Measurements from ENCODE around the gene CABP1. TPM values are rescaled to one million over a fixed set of nuclear protein-coding genes. Genes with fewer than 3 reads are reported as not detected.
A peak's percentile ranks its signal among the peaks of the same experiment; 100 is the strongest.

The CABP1 gene
- total RNA-seq (2021) (1.2 and 1.6 TPM in 2 replicates), Bru-seq, nascent RNA (percentile 24 among the genes with signal in this experiment), BruChase-seq, experiment 1, labeled RNA remaining after a 2-hour chase (percentile 28 among the genes with signal in this experiment), BruChase-seq, experiment 2, labeled RNA remaining after a 6-hour chase (percentile 33 among the genes with signal in this experiment)
- long read RNA-seq: 0 reads

DNA sequence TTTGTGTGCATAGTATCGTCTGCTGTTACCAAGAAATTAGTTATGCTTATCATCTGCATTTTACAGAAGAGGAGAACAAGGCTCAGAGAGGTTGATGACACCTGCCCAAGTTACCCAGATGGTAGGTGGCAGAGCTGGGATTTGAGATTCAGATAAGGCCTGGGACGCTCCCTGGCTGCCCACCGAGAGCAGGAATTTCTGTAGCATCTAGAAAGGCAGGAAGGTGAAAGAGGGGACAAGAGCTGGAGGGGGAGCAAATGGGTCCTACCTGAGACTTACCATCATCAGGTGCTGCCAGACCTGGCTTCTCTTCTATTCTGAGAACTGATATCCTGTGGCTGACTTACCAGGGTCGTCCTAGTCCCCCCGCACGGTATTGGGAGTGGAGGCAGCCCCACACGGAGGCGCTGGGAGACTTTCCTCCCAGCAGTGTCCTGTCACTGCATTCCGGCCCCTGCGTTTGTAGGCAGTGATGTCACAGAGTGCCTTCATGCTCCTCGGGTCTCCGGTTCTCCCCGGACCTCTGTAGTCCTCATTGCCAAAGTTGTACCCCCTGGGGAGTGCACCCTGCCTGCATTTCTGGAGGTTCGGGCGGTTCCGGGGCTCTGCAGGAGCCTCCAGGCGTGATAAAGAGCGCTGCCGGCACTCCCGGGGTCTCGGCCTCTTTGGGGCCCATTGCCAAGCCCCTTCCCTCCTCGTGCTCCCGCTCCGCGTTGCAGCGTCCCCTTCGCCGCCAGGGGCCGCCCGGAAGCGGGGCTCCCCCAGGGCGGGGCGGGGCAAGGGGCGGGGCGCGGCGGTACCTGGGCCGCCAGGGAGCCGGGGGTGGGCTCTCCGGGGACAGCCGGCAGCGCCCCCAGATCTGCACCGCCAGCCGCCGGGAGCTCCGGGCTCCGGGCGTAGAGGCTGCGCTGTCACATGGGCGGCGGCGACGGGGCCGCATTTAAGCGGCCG lies at the start of gene CABP1:
TSS of gene CABP1 (plus strand) at position 856 of the 951 bp plus-strand sequence. CDS start at position 916, 60 bp downstream.
- DNase-seq (ENCODE audit: low spot score): peak; percentile 63
- no peak for TF ChIP-seq EZH2 (IDR thresholded peaks at IDR 0.05; ENCODE audit: borderline replicate concordance, low read depth, low read length, poor library complexity, severe bottlenecking)
- TF ChIP-seq, protein P1, sequence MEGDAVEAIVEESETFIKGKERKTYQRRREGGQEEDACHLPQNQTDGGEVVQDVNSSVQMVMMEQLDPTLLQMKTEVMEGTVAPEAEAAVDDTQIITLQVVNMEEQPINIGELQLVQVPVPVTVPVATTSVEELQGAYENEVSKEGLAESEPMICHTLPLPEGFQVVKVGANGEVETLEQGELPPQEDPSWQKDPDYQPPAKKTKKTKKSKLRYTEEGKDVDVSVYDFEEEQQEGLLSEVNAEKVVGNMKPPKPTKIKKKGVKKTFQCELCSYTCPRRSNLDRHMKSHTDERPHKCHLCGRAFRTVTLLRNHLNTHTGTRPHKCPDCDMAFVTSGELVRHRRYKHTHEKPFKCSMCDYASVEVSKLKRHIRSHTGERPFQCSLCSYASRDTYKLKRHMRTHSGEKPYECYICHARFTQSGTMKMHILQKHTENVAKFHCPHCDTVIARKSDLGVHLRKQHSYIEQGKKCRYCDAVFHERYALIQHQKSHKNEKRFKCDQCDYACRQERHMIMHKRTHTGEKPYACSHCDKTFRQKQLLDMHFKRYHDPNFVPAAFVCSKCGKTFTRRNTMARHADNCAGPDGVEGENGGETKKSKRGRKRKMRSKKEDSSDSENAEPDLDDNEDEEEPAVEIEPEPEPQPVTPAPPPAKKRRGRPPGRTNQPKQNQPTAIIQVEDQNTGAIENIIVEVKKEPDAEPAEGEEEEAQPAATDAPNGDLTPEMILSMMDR (conservative IDR thresholded peaks at IDR 0.05; ENCODE audit: low read depth, low read length): peak; percentile 53
- Histone ChIP-seq H3K4me3 (ENCODE audit: low read depth, low read length, poor library complexity, severe bottlenecking) (peak within 1 kb of the TSS; percentile 43), H3K27ac (ENCODE audit: low read depth, low read length, poor library complexity, severe bottlenecking) (no peak within 1 kb of the TSS), H3K4me1 (ENCODE audit: insufficient read depth, low read length, poor library complexity, severe bottlenecking) (peaks cover 7% of the 10 kb centered on the region), H3K27me3 (replicated peaks; ENCODE audit: insufficient read depth, low read depth, low read length, poor library complexity) (peaks cover 33% of the 10 kb centered on the region), H3K9me3 (ENCODE audit: low read depth, low read length, poor library complexity, severe bottlenecking) (no peaks in the 10 kb centered on the region), H3K36me3 (ENCODE audit: insufficient read depth, low read length, poor library complexity, severe bottlenecking) (no peaks in the 10 kb centered on the region)
- CTCF ChIA-PET: interaction anchor here (1.0 to 1.2 kb wide), 2 partner anchors 9 to 47 kb away, joined by 6 to 7 read pairs; partner anchors contain the start of gene MLEC
- intact Hi-C loops (cut with micrococcal nuclease; ENCODE audit: unreplicated experiment): no loop called here
- no TSS peak for BruUV-seq (replicated peaks)
- POLR2A ChIA-PET (ENCODE audit: low non-redundant PET): interaction anchor here (0.7 kb wide), 1 partner anchor 76 kb away, joined by 7 read pairs; no protein-coding TSS in a partner anchor

DNA sequence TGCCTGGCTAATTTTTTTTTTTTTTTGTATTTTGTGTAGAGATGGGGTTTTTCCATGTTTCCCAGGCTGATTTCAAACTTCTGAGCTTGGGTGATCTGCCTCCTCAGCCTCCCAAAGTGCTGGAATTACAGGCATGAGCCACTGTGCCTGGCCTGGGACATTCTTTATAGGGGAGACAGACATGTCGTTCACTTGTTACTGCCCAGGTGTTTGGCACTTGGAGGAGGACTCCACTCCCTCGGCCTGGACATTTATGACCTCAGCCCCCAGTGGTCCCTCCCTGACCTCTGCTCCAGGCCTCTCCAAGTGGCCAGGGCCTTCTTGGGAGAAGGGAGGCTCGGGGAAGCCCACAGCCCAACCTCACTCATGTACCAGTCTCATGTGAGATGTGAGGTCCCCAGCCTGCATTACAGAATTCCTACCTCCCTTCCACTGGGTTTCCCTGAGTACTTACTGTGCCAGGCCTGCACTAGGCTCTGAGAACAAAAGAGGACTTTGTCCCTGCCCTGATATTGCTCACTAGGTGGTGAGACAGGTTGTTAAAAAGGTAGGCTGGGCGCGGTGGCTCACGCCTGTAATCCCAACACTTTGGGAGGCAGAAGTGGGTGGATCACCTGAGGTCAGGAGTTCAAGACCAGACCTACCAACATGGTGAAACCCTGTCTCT lies 49.6 kb upstream of the CABP1 start:
- CTCF ChIA-PET: no interaction called here
- H3K4me1 ChIP-seq (ENCODE audit: insufficient read depth, low read length, poor library complexity, severe bottlenecking): no peaks in the 10 kb centered on the region
- no peak overlapping the region for H3K27ac ChIP-seq (ENCODE audit: low read depth, low read length, poor library complexity, severe bottlenecking)
- H3K27me3 ChIP-seq (replicated peaks; ENCODE audit: insufficient read depth, low read depth, low read length, poor library complexity): no peaks in the 10 kb centered on the region
- intact Hi-C loops (cut with micrococcal nuclease; ENCODE audit: unreplicated experiment): no loop called here
- no peaks in the 10 kb centered on the region for H3K36me3 ChIP-seq (ENCODE audit: insufficient read depth, low read length, poor library complexity, severe bottlenecking)
- TF ChIP-seq, protein P1 (conservative IDR thresholded peaks at IDR 0.05; ENCODE audit: low read depth, low read length): no peak
- no peak for TF ChIP-seq EZH2 (IDR thresholded peaks at IDR 0.05; ENCODE audit: borderline replicate concordance, low read depth, low read length, poor library complexity, severe bottlenecking)
- no peaks in the 10 kb centered on the region for H3K9me3 ChIP-seq (ENCODE audit: low read depth, low read length, poor library complexity, severe bottlenecking)
- no TSS peak for BruUV-seq (replicated peaks)
- no peak for DNase-seq (ENCODE audit: low spot score)
- POLR2A ChIA-PET (ENCODE audit: low non-redundant PET): no interaction called here
- no peak overlapping the region for H3K4me3 ChIP-seq (ENCODE audit: low read depth, low read length, poor library complexity, severe bottlenecking)

All from A673 (cell line).